ENCODE results near the gene TVP23C.

DNA sequence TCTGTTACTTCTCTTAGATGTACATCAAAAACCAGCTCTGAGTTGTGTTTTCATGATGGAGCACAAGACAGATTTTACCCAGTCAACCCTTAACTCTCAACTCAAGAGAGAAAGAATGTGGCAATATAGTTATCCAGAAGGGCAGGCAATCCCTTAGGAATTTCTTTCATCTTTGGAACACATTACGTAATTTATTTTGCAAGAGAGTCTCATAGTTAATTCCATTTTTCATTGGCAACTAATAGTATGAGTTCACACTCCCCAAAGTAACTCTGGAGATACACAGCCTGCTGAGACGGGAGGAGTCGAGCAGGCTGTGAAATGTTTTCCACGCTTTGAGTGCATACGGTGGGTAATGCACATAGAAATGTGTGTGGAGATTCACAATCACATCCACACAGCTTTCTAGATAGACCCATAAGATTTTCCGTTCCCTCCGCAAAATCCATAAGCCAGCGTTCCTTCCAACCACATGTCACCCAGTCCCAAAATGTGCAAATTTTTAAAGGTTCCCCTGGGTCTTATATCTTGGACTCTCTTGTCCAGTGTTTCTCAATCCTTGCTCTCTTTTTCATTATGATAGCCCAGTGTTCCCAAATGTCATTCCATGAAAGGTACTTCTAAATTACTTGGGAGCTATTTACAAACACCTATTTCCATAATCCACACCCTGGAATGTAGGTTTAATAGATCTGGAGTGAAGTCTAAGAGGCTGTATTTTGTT is 87.5 kb downstream of the TVP23C start:
- TF ChIP-seq EP300 (IDR thresholded peaks at IDR 0.05), result peak; percentile 41 to 80
- TF ChIP-seq, protein P1, sequence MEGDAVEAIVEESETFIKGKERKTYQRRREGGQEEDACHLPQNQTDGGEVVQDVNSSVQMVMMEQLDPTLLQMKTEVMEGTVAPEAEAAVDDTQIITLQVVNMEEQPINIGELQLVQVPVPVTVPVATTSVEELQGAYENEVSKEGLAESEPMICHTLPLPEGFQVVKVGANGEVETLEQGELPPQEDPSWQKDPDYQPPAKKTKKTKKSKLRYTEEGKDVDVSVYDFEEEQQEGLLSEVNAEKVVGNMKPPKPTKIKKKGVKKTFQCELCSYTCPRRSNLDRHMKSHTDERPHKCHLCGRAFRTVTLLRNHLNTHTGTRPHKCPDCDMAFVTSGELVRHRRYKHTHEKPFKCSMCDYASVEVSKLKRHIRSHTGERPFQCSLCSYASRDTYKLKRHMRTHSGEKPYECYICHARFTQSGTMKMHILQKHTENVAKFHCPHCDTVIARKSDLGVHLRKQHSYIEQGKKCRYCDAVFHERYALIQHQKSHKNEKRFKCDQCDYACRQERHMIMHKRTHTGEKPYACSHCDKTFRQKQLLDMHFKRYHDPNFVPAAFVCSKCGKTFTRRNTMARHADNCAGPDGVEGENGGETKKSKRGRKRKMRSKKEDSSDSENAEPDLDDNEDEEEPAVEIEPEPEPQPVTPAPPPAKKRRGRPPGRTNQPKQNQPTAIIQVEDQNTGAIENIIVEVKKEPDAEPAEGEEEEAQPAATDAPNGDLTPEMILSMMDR (IDR thresholded peaks at IDR 0.05), result no peak
- TF ChIP-seq POLR2A (IDR thresholded peaks at IDR 0.05), result no peak
